Liver (tissue), 9 donors: Measurements from ENCODE around the gene MARCHF11. TPM values are rescaled to one million over a fixed set of nuclear protein-coding genes. Genes with fewer than 3 reads are reported as not detected.

ENCODE experiments used
- DNase-seq: peaks from one replicate; pipeline ENCODE4 v3.0.0-alpha.2; 2017; ENCODE audit warnings: low spot score
- H3K27ac ChIP-seq, 2 donors: one replicate each; pipeline ENCODE4 v1.7.0; 2013; ENCODE audit warnings: inconsistent platforms in 2 of 2, low read length in 2 of 2, control low read depth in 1 of 2, low read depth in 1 of 2, mild to moderate bottlenecking in 1 of 2
- H3K27me3 ChIP-seq, 4 donors: one replicate each; pipeline versions ENCODE4 v1.6.1 to v1.7.0; 2013; ENCODE audit warnings: low read length in 3 of 4, inconsistent platforms in 1 of 4, mild to moderate bottlenecking in 1 of 4, moderate library complexity in 1 of 4; ENCODE audit not compliant: control insufficient read depth in 4 of 4, insufficient read depth in 4 of 4
- H3K36me3 ChIP-seq, 4 donors: one replicate each; pipeline versions ENCODE4 v1.6.1 to v1.7.0; 2013; ENCODE audit warnings: low read length in 3 of 4, mild to moderate bottlenecking in 3 of 4, low read depth in 1 of 4, moderate library complexity in 1 of 4; ENCODE audit not compliant: control insufficient read depth in 4 of 4, insufficient read depth in 3 of 4
- H3K4me1 ChIP-seq, 4 donors: one replicate each; pipeline versions ENCODE4 v1.6.1 to v1.7.0; 2013; ENCODE audit warnings: low read length in 3 of 4, mild to moderate bottlenecking in 3 of 4, moderate library complexity in 1 of 4; ENCODE audit not compliant: control insufficient read depth in 4 of 4, insufficient read depth in 4 of 4
- H3K4me3 ChIP-seq, 3 donors: one replicate each; pipeline versions ENCODE4 v1.6.1 to v1.7.0; 2013; ENCODE audit warnings: low read length in 3 of 3, control low read depth in 1 of 3, low read depth in 1 of 3, mild to moderate bottlenecking in 1 of 3
- H3K9ac ChIP-seq, 2 donors: one replicate each; pipeline ENCODE4 v1.7.0; 2013; ENCODE audit warnings: low read length in 2 of 2, mild to moderate bottlenecking in 2 of 2, moderate library complexity in 2 of 2, control low read depth in 1 of 2, low read depth in 1 of 2
- H3K9me3 ChIP-seq, 4 donors: one replicate each; pipeline versions ENCODE4 v1.6.1 to v1.7.0; 2013; ENCODE audit warnings: low read length in 3 of 4; ENCODE audit not compliant: control insufficient read depth in 4 of 4
- EGR1 ChIP-seq, 2 donors: IDR thresholded peaks; 2 replicates each; pipeline ENCODE4 v1.6.1; 2016 to 2018; ENCODE audit warnings: antibody characterized with exemption in 2 of 2, low read depth in 2 of 2
- FOXA1 ChIP-seq: IDR thresholded peaks from 2 replicates; pipeline ENCODE4 v1.6.1; 2016; ENCODE audit warnings: antibody characterized with exemption
- FOXA2 ChIP-seq: IDR thresholded peaks from 2 replicates; pipeline ENCODE4 v1.6.1; 2016; ENCODE audit warnings: antibody characterized with exemption
- GABPA ChIP-seq, 2 donors: IDR thresholded peaks in 1 of 2; conservative IDR thresholded peaks in 1 of 2; 2 replicates each; pipeline ENCODE4 v1.6.1; 2016; ENCODE audit warnings: antibody characterized with exemption in 2 of 2, mild to moderate bottlenecking in 1 of 2, moderate library complexity in 1 of 2
- HNF4A ChIP-seq, 2 donors: conservative IDR thresholded peaks; 2 replicates each; pipeline ENCODE4 v1.6.1; 2016; ENCODE audit warnings: antibody characterized with exemption in 2 of 2, mild to moderate bottlenecking in 2 of 2
- HNF4G ChIP-seq: IDR thresholded peaks from 2 replicates; pipeline ENCODE4 v1.6.1; 2016; ENCODE audit warnings: antibody characterized with exemption
- JUND ChIP-seq, 2 donors: IDR thresholded peaks; 2 replicates each; pipeline ENCODE4 v1.6.1; 2016; ENCODE audit warnings: antibody characterized with exemption in 2 of 2
- MAX ChIP-seq: IDR thresholded peaks from 2 replicates; pipeline ENCODE4 v1.6.1; 2016; ENCODE audit warnings: antibody characterized with exemption
- NR2F2 ChIP-seq: IDR thresholded peaks from 2 replicates; pipeline ENCODE4 v1.6.1; 2016; ENCODE audit warnings: antibody characterized with exemption
- RAD21 ChIP-seq, 2 donors: IDR thresholded peaks; 2 replicates each; pipeline ENCODE4 v1.6.1; 2016; ENCODE audit warnings: antibody characterized with exemption in 2 of 2, mild to moderate bottlenecking in 2 of 2
- REST ChIP-seq: IDR thresholded peaks from 2 replicates; pipeline ENCODE4 v1.6.1; 2016; ENCODE audit warnings: antibody characterized with exemption, mild to moderate bottlenecking
- RXRA ChIP-seq, 2 donors: IDR thresholded peaks; 2 replicates each; pipeline ENCODE4 v1.6.1; 2017 to 2018; ENCODE audit warnings: antibody characterized with exemption in 2 of 2, mild to moderate bottlenecking in 1 of 2
- SP1 ChIP-seq: IDR thresholded peaks from 2 replicates; pipeline ENCODE4 v1.6.1; 2018; ENCODE audit warnings: antibody characterized with exemption, mild to moderate bottlenecking
- TAF1 ChIP-seq: conservative IDR thresholded peaks from 2 replicates; pipeline ENCODE4 v1.6.1; 2016; ENCODE audit warnings: antibody characterized with exemption, mild to moderate bottlenecking
- ZBTB33 ChIP-seq: IDR thresholded peaks from 2 replicates; pipeline ENCODE4 v1.6.1; 2016; ENCODE audit warnings: antibody characterized with exemption
- WGBS: extraction: QIAGEN DNeasy Blood & Tissue Kit; methylation state at CpG from one replicate; pipeline ENCODE4 v1.1.7; 2013; 5-methylcytosine and 5-hydroxymethylcytosine counted together
- polyA plus RNA-seq, 2 donors: library from polyadenylated mRNA; stranded (reverse) in 1 of 2; unstranded in 1 of 2; fragments of 200-250 nt in 1 of 2; fragments of >200 nt in 1 of 2; fragmentation: Nextera tagmentation in 1 of 2; extraction: Ambion mirVana in 1 of 2; gene quantifications; one replicate each; pipeline versions ENCODE4 v1.2.1 to v1.2.3, GENCODE V29; 2013 to 2015
- total RNA-seq, 2 donors: library from RNA; depleted of rRNA; stranded (reverse); fragments of >200 nt; gene quantifications; one replicate each; pipeline ENCODE4 v1.2.3, GENCODE V29; 2014
- TF ChIP-seq, protein P1 (sequence below): fragments of 150-350 bp; IDR thresholded peaks from 2 replicates; pipeline ENCODE4 v1.5.1; 2017; ENCODE audit warnings: improper control_type of control experiment, low read depth, low read length; ENCODE audit not compliant: missing input control
- TF ChIP-seq, protein P2 (sequence below): IDR thresholded peaks from 2 replicates; pipeline ENCODE4 v1.6.1; 2016; ENCODE audit warnings: antibody characterized with exemption
- donor health status: healthy.
- donor health status: healthy.
- donor health status: healthy.
- donor health status: healthy.
- donor health status: healthy.

MARCHF11 gene
- total and polyA plus RNA-seq, 4 donors: 0.05 TPM; not detected in 3

DNA sequence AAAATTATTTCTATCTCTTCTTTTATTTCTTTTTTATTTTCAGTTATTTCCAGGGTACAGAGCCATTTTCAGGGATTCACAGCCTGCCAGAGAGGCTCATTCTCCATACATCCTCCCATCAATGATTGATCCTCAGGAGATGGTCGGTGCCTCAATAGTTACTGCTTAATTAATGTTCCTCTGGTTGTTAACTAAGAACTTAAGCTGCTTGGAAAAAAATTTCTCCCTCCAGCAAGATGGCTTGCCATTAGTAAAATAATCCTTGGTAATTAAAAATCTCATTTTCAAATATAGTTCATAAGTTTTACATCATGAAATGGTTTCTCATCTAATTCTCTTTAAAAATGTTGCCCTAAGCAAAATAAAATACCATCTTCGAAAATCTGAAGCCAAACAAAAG is 20.0 kb downstream of the MARCHF11 start:
- 79% methylated on average over 2 of the region's 2 CpGs for WGBS
- H3K36me3 ChIP-seq: no peaks in the 10 kb centered on the region
- no peak for TF ChIP-seq MAX
- TF ChIP-seq, protein P1, sequence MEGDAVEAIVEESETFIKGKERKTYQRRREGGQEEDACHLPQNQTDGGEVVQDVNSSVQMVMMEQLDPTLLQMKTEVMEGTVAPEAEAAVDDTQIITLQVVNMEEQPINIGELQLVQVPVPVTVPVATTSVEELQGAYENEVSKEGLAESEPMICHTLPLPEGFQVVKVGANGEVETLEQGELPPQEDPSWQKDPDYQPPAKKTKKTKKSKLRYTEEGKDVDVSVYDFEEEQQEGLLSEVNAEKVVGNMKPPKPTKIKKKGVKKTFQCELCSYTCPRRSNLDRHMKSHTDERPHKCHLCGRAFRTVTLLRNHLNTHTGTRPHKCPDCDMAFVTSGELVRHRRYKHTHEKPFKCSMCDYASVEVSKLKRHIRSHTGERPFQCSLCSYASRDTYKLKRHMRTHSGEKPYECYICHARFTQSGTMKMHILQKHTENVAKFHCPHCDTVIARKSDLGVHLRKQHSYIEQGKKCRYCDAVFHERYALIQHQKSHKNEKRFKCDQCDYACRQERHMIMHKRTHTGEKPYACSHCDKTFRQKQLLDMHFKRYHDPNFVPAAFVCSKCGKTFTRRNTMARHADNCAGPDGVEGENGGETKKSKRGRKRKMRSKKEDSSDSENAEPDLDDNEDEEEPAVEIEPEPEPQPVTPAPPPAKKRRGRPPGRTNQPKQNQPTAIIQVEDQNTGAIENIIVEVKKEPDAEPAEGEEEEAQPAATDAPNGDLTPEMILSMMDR: no peak
- no peak for TF ChIP-seq RAD21 (IDR thresholded peaks at IDR 0.05)
- TF ChIP-seq TAF1: no peak
- no peak for TF ChIP-seq RXRA (IDR thresholded peaks at IDR 0.05)
- TF ChIP-seq HNF4G: no peak
- no peak for TF ChIP-seq EGR1 (IDR thresholded peaks at IDR 0.05; ENCODE audit: low read depth in 2 of 2)
- no peak for TF ChIP-seq FOXA2
- no peak for TF ChIP-seq GABPA (IDR thresholded peaks at IDR 0.05 in 1 of 2, conservative IDR thresholded peaks at IDR 0.05 in 1 of 2)
- TF ChIP-seq NR2F2: no peak
- TF ChIP-seq SP1: no peak
- no peak for TF ChIP-seq JUND (IDR thresholded peaks at IDR 0.05)
- no peak for TF ChIP-seq ZBTB33
- TF ChIP-seq FOXA1: no peak
- TF ChIP-seq, protein P2, sequence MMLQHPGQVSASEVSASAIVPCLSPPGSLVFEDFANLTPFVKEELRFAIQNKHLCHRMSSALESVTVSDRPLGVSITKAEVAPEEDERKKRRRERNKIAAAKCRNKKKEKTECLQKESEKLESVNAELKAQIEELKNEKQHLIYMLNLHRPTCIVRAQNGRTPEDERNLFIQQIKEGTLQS: no peak
- TF ChIP-seq HNF4A (conservative IDR thresholded peaks at IDR 0.05): no peak
- no peak for TF ChIP-seq REST
- H3K27ac ChIP-seq: no peak overlapping the region
- peaks cover 0 to 3% (median 0%) of the 10 kb centered on the region in 4 donors for H3K27me3 ChIP-seq
- H3K4me1 ChIP-seq: no peaks in the 10 kb centered on the region
- no peak for DNase-seq
- no peaks in the 10 kb centered on the region for H3K9me3 ChIP-seq
- no peak overlapping the region for H3K4me3 ChIP-seq
- H3K9ac ChIP-seq: no peak overlapping the region

GRCh38 chr5:16156152-16156551 is 23.4 kb downstream of the MARCHF11 start:
- H3K27me3 ChIP-seq: peaks cover 0 to 3% (median 0%) of the 10 kb centered on the region in 4 donors
- DNase-seq: no peak
- H3K9ac ChIP-seq: no peak overlapping the region
- H3K9me3 ChIP-seq: peaks cover 0 to 6% (median 0%) of the 10 kb centered on the region in 4 donors
- TF ChIP-seq TAF1: no peak
- H3K27ac ChIP-seq: no peak overlapping the region
- H3K4me3 ChIP-seq: no peak overlapping the region
- 82% methylated on average over 1 of the region's 1 CpG for WGBS
- no peaks in the 10 kb centered on the region for H3K36me3 ChIP-seq
- no peaks in the 10 kb centered on the region for H3K4me1 ChIP-seq
